HCT116 (cell line): ENCODE measurements around the gene RFPL1. TPM values are rescaled to one million over a fixed set of nuclear protein-coding genes. Genes with fewer than 3 reads are reported as not detected.
"Not testable (repeated sequence)": the region's sequence is repeated elsewhere in the genome, so short reads cannot be mapped to it uniquely, and the experiment has no call there.

Source experiments
- ATAC-seq: fragments of 200-7000 bp; cut with Tn5 transposase; 2 replicates; pipeline ENCODE4 v1.9.1; 2020; ENCODE audit warnings: mild to moderate bottlenecking, moderate library complexity
- Bru-seq: library from RNA; stranded (reverse); fragments of 400-500 nt; gene quantifications from one replicate; lab custom pipeline; 2021; lab: Mats Ljungman, UMichigan
- BruChase-seq, 2 experiments: library from RNA; stranded (reverse); fragments of 400-500 nt; gene quantifications; one replicate each; lab custom pipeline; 2021; lab: Mats Ljungman, UMichigan
- BruUV-seq: library from RNA; stranded (reverse); fragments of 400-500 nt; replicated peaks from 2 replicates; lab custom pipeline; 2021; lab: Mats Ljungman, UMichigan
- CTCF ChIA-PET: fragments of 300-600 bp; sonication (Branson Sonifier 250); formaldehyde crosslinking; loops from one replicate; lab custom pipeline; 2021; ENCODE audit warnings: antibody characterized with exemption; lab: Charles Lee
- POLR2A ChIA-PET: fragments of 300-600, 350-600 bp; sonication (Branson Sonifier 250); formaldehyde crosslinking; loops from one replicate; lab custom pipeline; 2021; ENCODE audit warnings: antibody characterized with exemption; lab: Charles Lee
- RAD21 ChIA-PET, 2 experiments: fragments of 300-600 bp; sonication (Branson Sonifier 250); formaldehyde crosslinking; loops; one replicate each; lab custom pipeline; 2023; ENCODE audit warnings: low total read pairs in 2 of 2; ENCODE audit not compliant: uncharacterized antibody in 2 of 2, unreplicated experiment in 2 of 2, low non-redundant PET in 1 of 2; lab: Charles Lee
- DNase-seq: peaks from one replicate; pipeline ENCODE4 v3.0.0-alpha.2; 2010; ENCODE audit warnings: low read depth, low spot score
- H2AFZ ChIP-seq: fragments of 200-600 bp; shearing (Covaris generic), sonication (generic); 2 replicates; pipeline ENCODE4 v1.6.1; 2017; ENCODE audit warnings: low read depth, mixed run types, mixed read lengths, antibody characterized with exemption, low read length; ENCODE audit not compliant: poor library complexity, severe bottlenecking
- H3K27ac ChIP-seq: 2 replicates; pipeline ENCODE4 v1.5.1; 2012; ENCODE audit warnings: low read depth, low read length
- H3K27me3 ChIP-seq: fragments of 200-600 bp; sonication (generic); 2 replicates; pipeline ENCODE4 v1.6.1; 2016; ENCODE audit warnings: mixed run types, low read length, mixed read lengths; ENCODE audit not compliant: insufficient read depth
- H3K36me3 ChIP-seq, 2 experiments: fragments of 200-500 bp in 1 of 2; fragments of 200-600 bp in 1 of 2; sonication (Bioruptor generic) in 1 of 2; sonication (generic) in 1 of 2; 2 replicates each; pipeline versions ENCODE4 v1.5.1 to v1.6.1; 2014 to 2016; ENCODE audit warnings: low read length in 2 of 2, inconsistent platforms in 1 of 2, mixed read lengths in 1 of 2, mixed run types in 1 of 2; ENCODE audit not compliant: insufficient read depth in 2 of 2, control insufficient read depth in 1 of 2
- H3K4me1 ChIP-seq, 2 experiments: fragments of 200-600 bp in 1 of 2; sonication (generic) in 1 of 2; 2 replicates each; pipeline versions ENCODE4 v1.5.1 to v1.6.1; 2012 to 2017; ENCODE audit warnings: low read length in 2 of 2, inconsistent platforms in 1 of 2, mild to moderate bottlenecking in 1 of 2, mixed read lengths in 1 of 2, mixed run types in 1 of 2, moderate library complexity in 1 of 2; ENCODE audit not compliant: insufficient read depth in 2 of 2, control insufficient read depth in 1 of 2
- H3K4me2 ChIP-seq: fragments of 200-600 bp; sonication (generic); 2 replicates; pipeline ENCODE4 v1.6.1; 2017; ENCODE audit warnings: mixed run types, low read length, mixed read lengths
- H3K4me3 ChIP-seq, 2 experiments: fragments of 200-600 bp in 1 of 2; sonication (generic) in 1 of 2; replicated peaks in 1 of 2; 2 replicates each; pipeline ENCODE4 v1.5.1; 2011 to 2016; ENCODE audit warnings: low read length in 2 of 2, control low read depth in 1 of 2, low read depth in 1 of 2, mild to moderate bottlenecking in 1 of 2, mixed read lengths in 1 of 2, mixed run types in 1 of 2
- H3K79me2 ChIP-seq: fragments of 200-600 bp; sonication (generic); 2 replicates; pipeline ENCODE4 v1.6.1; 2017; ENCODE audit warnings: mild to moderate bottlenecking, mixed run types, low read length, moderate library complexity, mixed read lengths; ENCODE audit not compliant: insufficient read depth
- H3K9ac ChIP-seq: fragments of 200-600 bp; sonication (generic); 2 replicates; pipeline ENCODE4 v1.6.1; 2016; ENCODE audit warnings: low read length, mixed read lengths
- H3K9me2 ChIP-seq: fragments of 200-600 bp; sonication (generic), shearing (Covaris generic); 2 replicates; pipeline ENCODE4 v1.6.1; 2017; ENCODE audit warnings: mixed run types, mild to moderate bottlenecking, moderate library complexity; ENCODE audit not compliant: insufficient read depth
- H3K9me3 ChIP-seq, 2 experiments: fragments of 200-500 bp in 1 of 2; fragments of 200-600 bp in 1 of 2; sonication (Bioruptor generic) in 1 of 2; sonication (generic) in 1 of 2; 2 replicates each; pipeline ENCODE4 v1.6.1; 2014 to 2017; ENCODE audit warnings: low read length in 2 of 2, mixed read lengths in 2 of 2, inconsistent platforms in 1 of 2, low read depth in 1 of 2, mild to moderate bottlenecking in 1 of 2, mixed run types in 1 of 2, moderate library complexity in 1 of 2; ENCODE audit not compliant: control insufficient read depth in 1 of 2, insufficient read depth in 1 of 2
- H4K20me1 ChIP-seq: fragments of 200-600 bp; sonication (generic), shearing (Covaris generic); 2 replicates; pipeline ENCODE4 v1.6.1; 2017; ENCODE audit warnings: mixed run types, mild to moderate bottlenecking, moderate library complexity; ENCODE audit not compliant: insufficient read depth
- CBX3 ChIP-seq: IDR thresholded peaks from 2 replicates; pipeline ENCODE4 v1.6.1; 2012; ENCODE audit warnings: low read depth
- POLR2AphosphoS5 ChIP-seq: IDR thresholded peaks from 2 replicates; pipeline ENCODE4 v1.6.1; 2011; ENCODE audit warnings: mild to moderate bottlenecking, low read depth, low read length, moderate library complexity
- SP1 ChIP-seq: IDR thresholded peaks from 2 replicates; pipeline ENCODE4 v1.6.1; 2012; ENCODE audit warnings: low read depth
- SRF ChIP-seq: IDR thresholded peaks from 2 replicates; pipeline ENCODE4 v1.6.1; 2012; ENCODE audit warnings: low read depth
- TCF7L2 ChIP-seq: IDR thresholded peaks from 2 replicates; pipeline ENCODE4 v1.7.0; 2011; ENCODE audit warnings: borderline replicate concordance, inconsistent platforms; ENCODE audit not compliant: insufficient read depth, insufficient read length; ENCODE audit errors: extremely low read depth
- ZNF274 ChIP-seq: fragments of 200-500 bp; sonication (Bioruptor generic); IDR thresholded peaks from 2 replicates; pipeline ENCODE4 v1.6.1; 2014; ENCODE audit warnings: mild to moderate bottlenecking, low read depth, low read length, inconsistent platforms
- intact Hi-C: fragments of 100-400 bp; cut with micrococcal nuclease; formaldehyde crosslinking; loops from 2 replicates; pipeline ENCODE4 v1.10.0; 2022
- long read RNA-seq: library from polyadenylated mRNA; unstranded; transcript quantifications from one replicate; pipeline ENCODE4 v2.0.0, GENCODE V29; 2021; ENCODE audit not compliant: unreplicated experiment
- polyA plus RNA-seq: library from polyadenylated mRNA; unstranded; fragments of >200 nt; gene quantifications from 2 replicates; pipeline ENCODE4 v1.2.1, GENCODE V29; 2012; ENCODE audit warnings: missing spikeins
- total RNA-seq: library from RNA; stranded (reverse); gene quantifications from one replicate; pipeline ENCODE4 v1.2.1, GENCODE V29; 2021; ENCODE audit not compliant: unreplicated experiment
- TF ChIP-seq, protein P1 (sequence below): IDR thresholded peaks from 2 replicates; pipeline ENCODE4 v1.6.1; 2011; ENCODE audit warnings: mild to moderate bottlenecking, low read length, moderate library complexity; ENCODE audit not compliant: insufficient replicate concordance; ENCODE audit errors: extremely low read depth
- TF ChIP-seq, protein P2 (sequence below): IDR thresholded peaks from 2 replicates; pipeline ENCODE4 v1.6.1; 2012

The RFPL1 gene
- total RNA-seq (not detected), Bru-seq, nascent RNA (not detected), BruChase-seq, experiment 1, labeled RNA remaining after a 6-hour chase (not detected), BruChase-seq, experiment 2, labeled RNA remaining after a 2-hour chase (not detected)
- not detected in 2 replicates for polyA plus RNA-seq
- long read RNA-seq: 0 reads

DNA sequence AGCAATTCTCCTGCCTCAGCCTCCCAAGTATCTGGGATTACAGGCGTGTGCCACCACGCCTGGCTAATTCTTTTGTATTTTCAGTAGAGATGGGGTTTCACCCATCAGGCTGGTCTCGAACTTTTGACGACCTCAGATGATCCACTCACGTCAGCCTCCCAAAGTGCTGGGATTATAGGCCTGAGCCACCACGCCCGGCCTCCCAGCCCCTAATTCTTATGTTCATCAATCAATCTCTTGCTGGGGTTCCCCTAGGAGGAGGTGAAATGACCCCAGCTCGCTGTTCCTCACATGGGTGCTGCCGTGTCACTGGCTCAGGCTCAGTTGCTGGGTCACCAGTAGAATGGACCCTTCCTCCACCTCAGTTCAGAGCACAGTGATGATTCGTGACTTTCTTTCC, at the start of gene RFPL1:
RFPL1 (plus strand) TSS at position 301 of the 400 bp plus-strand sequence.
- POLR2A ChIA-PET, H3K9me3 ChIP-seq, H3K27ac ChIP-seq, BruUV-seq, H3K4me3 ChIP-seq, H3K4me2 ChIP-seq, H4K20me1 ChIP-seq, H3K9me2 ChIP-seq, H3K36me3 ChIP-seq, intact Hi-C loops, H3K9ac ChIP-seq, H3K4me1 ChIP-seq, H3K27me3 ChIP-seq, DNase-seq, RAD21 ChIA-PET, H2AFZ ChIP-seq, ATAC-seq, H3K79me2 ChIP-seq, CTCF ChIA-PET: not testable (repeated sequence)

GRCh38 chr22:29388759-29389090, 49.7 kb upstream of the RFPL1 start:
- Histone ChIP-seq H3K9me3 (no peaks in the 10 kb centered on the region), H3K27me3 (no peaks in the 10 kb centered on the region), H2AFZ (peak overlapping the region; percentile 77), H3K4me2 (peak overlapping the region; percentile 90), H3K4me3 (peak overlapping the region; percentile 90 to 95), H3K9me2 (no peaks in the 10 kb centered on the region), H3K9ac (peak overlapping the region; percentile 81), H4K20me1 (no peaks in the 10 kb centered on the region), H3K79me2 (peaks cover 42% of the 10 kb centered on the region), H3K27ac (peak overlapping the region; percentile 50; the same call in 1 of the 2 replicates), H3K4me1 (peaks cover 11 to 31% of the 10 kb centered on the region in 2 experiments), H3K36me3 (peaks cover 0 to 6% of the 10 kb centered on the region in 2 experiments; a peak in 3 of 4 replicates)
- ATAC-seq (peak; percentile 32), DNase-seq (no peak)
- intact Hi-C loops: no loop called here
- RAD21 ChIA-PET: no interaction called here
- CTCF ChIA-PET: no interaction called here
- BruUV-seq: no TSS peak
- POLR2A ChIA-PET: no interaction called here
- no peak for TF ChIP-seq POLR2AphosphoS5
- no peak for TF ChIP-seq SP1
- no peak for TF ChIP-seq TCF7L2
- TF ChIP-seq SRF: no peak
- TF ChIP-seq CBX3: no peak
- TF ChIP-seq ZNF274: no peak
- TF ChIP-seq, protein P1, sequence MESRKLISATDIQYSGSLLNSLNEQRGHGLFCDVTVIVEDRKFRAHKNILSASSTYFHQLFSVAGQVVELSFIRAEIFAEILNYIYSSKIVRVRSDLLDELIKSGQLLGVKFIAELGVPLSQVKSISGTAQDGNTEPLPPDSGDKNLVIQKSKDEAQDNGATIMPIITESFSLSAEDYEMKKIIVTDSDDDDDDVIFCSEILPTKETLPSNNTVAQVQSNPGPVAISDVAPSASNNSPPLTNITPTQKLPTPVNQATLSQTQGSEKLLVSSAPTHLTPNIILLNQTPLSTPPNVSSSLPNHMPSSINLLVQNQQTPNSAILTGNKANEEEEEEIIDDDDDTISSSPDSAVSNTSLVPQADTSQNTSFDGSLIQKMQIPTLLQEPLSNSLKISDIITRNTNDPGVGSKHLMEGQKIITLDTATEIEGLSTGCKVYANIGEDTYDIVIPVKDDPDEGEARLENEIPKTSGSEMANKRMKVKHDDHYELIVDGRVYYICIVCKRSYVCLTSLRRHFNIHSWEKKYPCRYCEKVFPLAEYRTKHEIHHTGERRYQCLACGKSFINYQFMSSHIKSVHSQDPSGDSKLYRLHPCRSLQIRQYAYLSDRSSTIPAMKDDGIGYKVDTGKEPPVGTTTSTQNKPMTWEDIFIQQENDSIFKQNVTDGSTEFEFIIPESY: no peak
- TF ChIP-seq, protein P2, sequence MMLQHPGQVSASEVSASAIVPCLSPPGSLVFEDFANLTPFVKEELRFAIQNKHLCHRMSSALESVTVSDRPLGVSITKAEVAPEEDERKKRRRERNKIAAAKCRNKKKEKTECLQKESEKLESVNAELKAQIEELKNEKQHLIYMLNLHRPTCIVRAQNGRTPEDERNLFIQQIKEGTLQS: no peak
